SK-N-SH (cell line): Measurements from ENCODE around the gene CXXC1. TPM values are rescaled to one million over a fixed set of nuclear protein-coding genes. Genes with fewer than 3 reads are reported as not detected.
A peak's percentile ranks its signal among the peaks of the same experiment; 100 is the strongest.

Experiments
- CTCF ChIA-PET: fragments of 300-600, 350-600 bp; formaldehyde crosslinking; extraction: SDS; loops from one replicate; lab custom pipeline; 2021; lab: Yijun Ruan, JAX
- POLR2A ChIA-PET: fragments of 350-600 bp; sonication (Branson Sonifier 250); formaldehyde crosslinking; extraction: SDS; loops from one replicate; lab custom pipeline; 2020; ENCODE audit warnings: antibody characterized with exemption, inconsistent platforms; lab: Yijun Ruan, JAX
- DNase-seq: peaks from one replicate; pipeline ENCODE4 v3.0.0; 2012
- H2AFZ ChIP-seq: fragments of 200-600 bp; sonication (generic); 2 replicates; pipeline ENCODE4 v1.8.1; 2016; ENCODE audit warnings: antibody characterized with exemption, mild to moderate bottlenecking, low read depth
- H3F3A ChIP-seq: fragments of 200-600 bp; sonication (generic); replicated peaks from 2 replicates; pipeline ENCODE3; 2016; ENCODE audit warnings: antibody characterized with exemption, mild to moderate bottlenecking; ENCODE audit not compliant: insufficient read depth
- H3K27ac ChIP-seq, 2 experiments: fragments of 200-500 bp in 1 of 2; fragments of 200-600 bp in 1 of 2; sonication (Bioruptor generic) in 1 of 2; sonication (generic), shearing (Covaris generic) in 1 of 2; 2 replicates each; pipeline versions ENCODE4 v1.5.1 to v1.6.1; 2014 to 2016; ENCODE audit warnings: low read depth in 2 of 2, inconsistent platforms in 1 of 2, low read length in 1 of 2, mild to moderate bottlenecking in 1 of 2, mixed read lengths in 1 of 2
- H3K27me3 ChIP-seq: fragments of 200-600 bp; sonication (generic), shearing (Covaris generic); 2 replicates; pipeline ENCODE4 v1.6.1; 2016; ENCODE audit warnings: mixed run types; ENCODE audit not compliant: insufficient read depth
- H3K36me3 ChIP-seq, 2 experiments: fragments of 200-500 bp in 1 of 2; fragments of 200-600 bp in 1 of 2; sonication (Bioruptor generic) in 1 of 2; sonication (generic) in 1 of 2; replicated peaks in 1 of 2; 2 replicates each; pipeline versions ENCODE3 to v1.5.1; 2014 to 2016; ENCODE audit warnings: low read length in 1 of 2, mild to moderate bottlenecking in 1 of 2; ENCODE audit not compliant: insufficient read depth in 2 of 2, control insufficient read depth in 1 of 2
- H3K4me1 ChIP-seq, 2 experiments: fragments of 200-500 bp in 1 of 2; fragments of 200-600 bp in 1 of 2; sonication (Bioruptor generic) in 1 of 2; sonication (generic), shearing (Covaris generic) in 1 of 2; 2 replicates each; pipeline versions ENCODE4 v1.5.1 to v1.6.1; 2014 to 2016; ENCODE audit warnings: low read depth in 1 of 2, low read length in 1 of 2, mixed run types in 1 of 2; ENCODE audit not compliant: insufficient read depth in 2 of 2, control insufficient read depth in 1 of 2
- H3K4me2 ChIP-seq: fragments of 200-600 bp; sonication (generic), shearing (Covaris generic); 2 replicates; pipeline ENCODE4 v1.6.1; 2017; ENCODE audit warnings: mixed run types
- H3K4me3 ChIP-seq, 2 experiments: fragments of 200-500 bp in 1 of 2; fragments of 200-600 bp in 1 of 2; sonication (Bioruptor generic) in 1 of 2; sonication (generic), shearing (Covaris generic) in 1 of 2; 2 replicates each; pipeline versions ENCODE4 v1.5.1 to v1.8.1; 2014 to 2016; ENCODE audit warnings: low read depth in 2 of 2, inconsistent platforms in 1 of 2, low read length in 1 of 2, mild to moderate bottlenecking in 1 of 2, mixed read lengths in 1 of 2, moderate library complexity in 1 of 2
- H3K79me2 ChIP-seq: fragments of 200-600 bp; sonication (generic); 2 replicates; pipeline ENCODE4 v1.8.1; 2017; ENCODE audit warnings: mild to moderate bottlenecking; ENCODE audit not compliant: insufficient read depth
- H3K9ac ChIP-seq: fragments of 200-600 bp; sonication (generic); 2 replicates; pipeline ENCODE4 v1.6.1; 2017; ENCODE audit warnings: mixed run types
- H3K9me2 ChIP-seq: fragments of 200-600 bp; sonication (generic); 2 replicates; pipeline ENCODE4 v1.6.1; 2017; ENCODE audit warnings: mixed run types
- H3K9me3 ChIP-seq: fragments of 200-600 bp; sonication (generic); 2 replicates; pipeline ENCODE4 v1.6.1; 2017; ENCODE audit warnings: mixed run types, mild to moderate bottlenecking, moderate library complexity
- H4K20me1 ChIP-seq: fragments of 200-600 bp; sonication (generic); 2 replicates; pipeline ENCODE4 v1.6.1; 2017; ENCODE audit warnings: mild to moderate bottlenecking, mixed run types; ENCODE audit not compliant: insufficient read depth
- CHD2 ChIP-seq: fragments of 150-350 bp; IDR thresholded peaks from 2 replicates; pipeline ENCODE4 v1.6.1; 2018; ENCODE audit warnings: low read length; ENCODE audit not compliant: partially characterized antibody
- EP300 ChIP-seq, 2 experiments: IDR thresholded peaks; 2 replicates each; pipeline versions ENCODE4 v1.4.0 to v1.6.1; 2012; ENCODE audit warnings: borderline replicate concordance in 1 of 2, low read depth in 1 of 2, low read length in 1 of 2
- EZH2phosphoT487 ChIP-seq: fragments of 200-600 bp; sonication (generic); IDR thresholded peaks from 2 replicates; pipeline ENCODE4 v1.6.1; 2017; ENCODE audit warnings: low read depth, mixed run types, mild to moderate bottlenecking, antibody characterized with exemption, moderate library complexity, borderline replicate concordance
- FOXJ3 ChIP-seq: sonication (generic); formaldehyde crosslinking; IDR thresholded peaks from 2 replicates; pipeline ENCODE4 v1.5.1; 2020; ENCODE audit warnings: mild to moderate bottlenecking, missing genetic modification reagents
- FOXM1 ChIP-seq: IDR thresholded peaks from 2 replicates; pipeline ENCODE4 v1.4.0; 2012; ENCODE audit warnings: low read depth, mild to moderate bottlenecking
- GATA2 ChIP-seq: sonication (generic); formaldehyde crosslinking; IDR thresholded peaks from 2 replicates; pipeline ENCODE4 v1.5.0; 2020; ENCODE audit warnings: mild to moderate bottlenecking, missing genetic modification reagents
- JUND ChIP-seq: IDR thresholded peaks from 2 replicates; pipeline ENCODE4 v1.4.0; 2012
- MEF2A ChIP-seq: IDR thresholded peaks from 2 replicates; pipeline ENCODE4 v1.4.0; 2012; ENCODE audit warnings: low read depth, borderline replicate concordance
- NFIC ChIP-seq: IDR thresholded peaks from 2 replicates; pipeline ENCODE4 v1.4.0; 2012; ENCODE audit warnings: borderline replicate concordance
- NRF1 ChIP-seq: IDR thresholded peaks from 2 replicates; pipeline ENCODE4 v1.6.1; 2012; ENCODE audit warnings: low read depth, mild to moderate bottlenecking, low read length
- RCOR1 ChIP-seq: fragments of 150-350 bp; IDR thresholded peaks from 2 replicates; pipeline ENCODE4 v1.6.1; 2017; ENCODE audit warnings: antibody characterized with exemption, low read length
- RFX5 ChIP-seq: IDR thresholded peaks from 2 replicates; pipeline ENCODE4 v1.6.1; 2012; ENCODE audit warnings: mild to moderate bottlenecking, improper control_type of control experiment, low read length
- RXRA ChIP-seq: IDR thresholded peaks from 2 replicates; pipeline ENCODE4 v1.4.0; 2012; ENCODE audit warnings: low read depth, mild to moderate bottlenecking, borderline replicate concordance
- SMC3 ChIP-seq: IDR thresholded peaks from 2 replicates; pipeline ENCODE4 v1.6.1; 2012; ENCODE audit warnings: low read depth, low read length, improper control_type of control experiment
- TAF1 ChIP-seq: IDR thresholded peaks from 2 replicates; pipeline ENCODE4 v1.6.1; 2012; ENCODE audit warnings: low read depth, mild to moderate bottlenecking, low read length, moderate library complexity, borderline replicate concordance
- TEAD4 ChIP-seq: IDR thresholded peaks from 2 replicates; pipeline ENCODE4 v1.4.0; 2012; ENCODE audit warnings: mild to moderate bottlenecking, borderline replicate concordance; ENCODE audit not compliant: insufficient read depth
- USF1 ChIP-seq: IDR thresholded peaks from 2 replicates; pipeline ENCODE4 v1.4.0; 2012; ENCODE audit warnings: low read depth, borderline replicate concordance
- USF2 ChIP-seq: fragments of 150-350 bp; IDR thresholded peaks from 2 replicates; pipeline ENCODE4 v1.6.1; 2017; ENCODE audit warnings: antibody characterized with exemption, low read length, low read depth, borderline replicate concordance
- YY1 ChIP-seq: IDR thresholded peaks from 2 replicates; pipeline ENCODE4 v1.4.0; 2012; ENCODE audit warnings: low read depth, mild to moderate bottlenecking
- WGBS: methylation state at CpG from one replicate; pipeline ENCODE4 v1.1.6; 2017; ENCODE audit warnings: low lambda C conversion rate; 5-methylcytosine and 5-hydroxymethylcytosine counted together
- polyA plus RNA-seq, 3 experiments: library from polyadenylated mRNA; depleted of rRNA; stranded (reverse); fragments of >200 nt; gene quantifications; 2 replicates each; pipeline ENCODE4 v1.2.3, GENCODE V29; 2012
- TF ChIP-seq, protein P1 (sequence below): IDR thresholded peaks from 2 replicates; pipeline ENCODE4 v1.4.0; 2012; ENCODE audit warnings: low read depth
- TF ChIP-seq, protein P2 (sequence below): IDR thresholded peaks from 2 replicates; pipeline ENCODE4 v1.6.1; 2012; ENCODE audit warnings: mild to moderate bottlenecking, low read depth, low read length, moderate library complexity
- TF ChIP-seq, protein P3 (sequence below): IDR thresholded peaks from 2 replicates; pipeline ENCODE4; 2012
- TF ChIP-seq, protein P4 (sequence below): fragments of 150-350 bp; IDR thresholded peaks from 2 replicates; pipeline ENCODE4 v1.6.1; 2016; ENCODE audit warnings: mild to moderate bottlenecking, low read depth, low read length

CXXC1 gene
- polyA plus RNA-seq, 1 of the 3 experiments (the other 2 are of a cell fraction) = 128 TPM

DNA sequence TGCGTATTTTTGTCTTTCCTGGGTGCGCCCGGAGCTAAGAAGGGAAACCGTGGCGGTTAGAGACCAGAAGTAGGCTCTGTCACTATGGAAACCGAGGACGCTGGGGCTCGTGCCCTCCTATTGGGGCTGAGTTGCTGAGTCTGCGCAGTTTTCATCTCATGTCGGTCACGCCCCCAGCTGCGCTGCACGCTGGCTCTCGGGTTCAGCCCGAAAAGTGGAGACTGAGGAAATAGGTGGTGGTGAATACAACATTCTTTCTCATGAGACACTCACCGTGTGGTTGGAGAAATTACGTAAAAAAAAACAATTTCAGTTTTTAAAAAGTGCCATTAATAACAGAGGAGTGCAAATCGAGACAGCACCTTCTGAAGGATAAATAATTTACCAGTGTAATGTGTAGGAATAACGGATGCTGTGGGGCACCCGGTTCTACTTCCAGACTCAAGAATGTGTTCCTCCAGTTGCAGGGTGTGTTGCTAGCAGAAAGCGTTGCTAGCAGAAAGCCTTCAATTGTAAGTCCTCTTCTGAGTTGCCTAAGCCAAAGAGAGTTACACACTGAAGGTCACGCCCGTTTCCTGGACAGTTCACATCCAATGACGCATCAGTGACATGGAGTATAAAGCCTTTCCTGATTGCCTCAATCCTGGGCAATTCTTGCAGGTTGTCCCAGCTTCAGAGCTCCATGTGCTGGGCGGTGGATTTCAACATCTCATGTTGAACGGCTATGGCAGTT, 20.4 kb upstream of the CXXC1 start:
- ChIA-PET POLR2A (interaction anchor here (0.6 to 0.7 kb wide), 2 partner anchors 9 to 26 kb away, joined by 3 to 5 read pairs; no protein-coding TSS in a partner anchor), CTCF (interaction anchor here (0.7 to 2.5 kb wide), 3 partner anchors 49 to 122 kb away, joined by 3 to 11 read pairs (median 7); no protein-coding TSS in a partner anchor)
- Histone ChIP-seq H3K4me3 (peak overlapping the region; percentile 59 to 60), H3K79me2 (no peaks in the 10 kb centered on the region), H3K4me2 (peak overlapping the region; percentile 70), H3K27me3 (peaks cover 6% of the 10 kb centered on the region; the same call in 1 of the 2 replicates), H3K4me1 (peaks cover 0 to 8% of the 10 kb centered on the region in 2 experiments; a peak in 1 of 4 replicates), H2AFZ (peak overlapping the region; percentile 80), H3K36me3 (no peaks in the 10 kb centered on the region), H3F3A (no peaks in the 10 kb centered on the region), H3K27ac (no peak overlapping the region; a peak in 1 of 4 replicates), H4K20me1 (no peaks in the 10 kb centered on the region), H3K9me3 (0 out of 2 replicates have a peak, but pooled peaks cover 4% of the 10 kb centered on the region), H3K9ac (no peak overlapping the region), H3K9me2 (no peaks in the 10 kb centered on the region)
- 2% methylated on average over 23 of the region's 26 CpGs for WGBS
- DNase-seq = peak; percentile 94
- TF ChIP-seq USF2 = no peak
- TF ChIP-seq, protein P1, sequence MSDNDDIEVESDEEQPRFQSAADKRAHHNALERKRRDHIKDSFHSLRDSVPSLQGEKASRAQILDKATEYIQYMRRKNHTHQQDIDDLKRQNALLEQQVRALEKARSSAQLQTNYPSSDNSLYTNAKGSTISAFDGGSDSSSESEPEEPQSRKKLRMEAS = peak; percentile 63
- TF ChIP-seq NFIC = no peak
- TF ChIP-seq, protein P2, sequence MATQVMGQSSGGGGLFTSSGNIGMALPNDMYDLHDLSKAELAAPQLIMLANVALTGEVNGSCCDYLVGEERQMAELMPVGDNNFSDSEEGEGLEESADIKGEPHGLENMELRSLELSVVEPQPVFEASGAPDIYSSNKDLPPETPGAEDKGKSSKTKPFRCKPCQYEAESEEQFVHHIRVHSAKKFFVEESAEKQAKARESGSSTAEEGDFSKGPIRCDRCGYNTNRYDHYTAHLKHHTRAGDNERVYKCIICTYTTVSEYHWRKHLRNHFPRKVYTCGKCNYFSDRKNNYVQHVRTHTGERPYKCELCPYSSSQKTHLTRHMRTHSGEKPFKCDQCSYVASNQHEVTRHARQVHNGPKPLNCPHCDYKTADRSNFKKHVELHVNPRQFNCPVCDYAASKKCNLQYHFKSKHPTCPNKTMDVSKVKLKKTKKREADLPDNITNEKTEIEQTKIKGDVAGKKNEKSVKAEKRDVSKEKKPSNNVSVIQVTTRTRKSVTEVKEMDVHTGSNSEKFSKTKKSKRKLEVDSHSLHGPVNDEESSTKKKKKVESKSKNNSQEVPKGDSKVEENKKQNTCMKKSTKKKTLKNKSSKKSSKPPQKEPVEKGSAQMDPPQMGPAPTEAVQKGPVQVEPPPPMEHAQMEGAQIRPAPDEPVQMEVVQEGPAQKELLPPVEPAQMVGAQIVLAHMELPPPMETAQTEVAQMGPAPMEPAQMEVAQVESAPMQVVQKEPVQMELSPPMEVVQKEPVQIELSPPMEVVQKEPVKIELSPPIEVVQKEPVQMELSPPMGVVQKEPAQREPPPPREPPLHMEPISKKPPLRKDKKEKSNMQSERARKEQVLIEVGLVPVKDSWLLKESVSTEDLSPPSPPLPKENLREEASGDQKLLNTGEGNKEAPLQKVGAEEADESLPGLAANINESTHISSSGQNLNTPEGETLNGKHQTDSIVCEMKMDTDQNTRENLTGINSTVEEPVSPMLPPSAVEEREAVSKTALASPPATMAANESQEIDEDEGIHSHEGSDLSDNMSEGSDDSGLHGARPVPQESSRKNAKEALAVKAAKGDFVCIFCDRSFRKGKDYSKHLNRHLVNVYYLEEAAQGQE = no peak; the same call in 1 of the 2 replicates
- no peak for TF ChIP-seq TAF1
- no peak for TF ChIP-seq FOXM1
- no peak for TF ChIP-seq MEF2A
- TF ChIP-seq CHD2 = no peak
- TF ChIP-seq SMC3 = no peak
- TF ChIP-seq RXRA = no peak
- peak; percentile 95 for TF ChIP-seq RFX5
- TF ChIP-seq FOXJ3 (CRISPR knock-in tag) = no peak
- TF ChIP-seq YY1 = no peak
- TF ChIP-seq, protein P3, sequence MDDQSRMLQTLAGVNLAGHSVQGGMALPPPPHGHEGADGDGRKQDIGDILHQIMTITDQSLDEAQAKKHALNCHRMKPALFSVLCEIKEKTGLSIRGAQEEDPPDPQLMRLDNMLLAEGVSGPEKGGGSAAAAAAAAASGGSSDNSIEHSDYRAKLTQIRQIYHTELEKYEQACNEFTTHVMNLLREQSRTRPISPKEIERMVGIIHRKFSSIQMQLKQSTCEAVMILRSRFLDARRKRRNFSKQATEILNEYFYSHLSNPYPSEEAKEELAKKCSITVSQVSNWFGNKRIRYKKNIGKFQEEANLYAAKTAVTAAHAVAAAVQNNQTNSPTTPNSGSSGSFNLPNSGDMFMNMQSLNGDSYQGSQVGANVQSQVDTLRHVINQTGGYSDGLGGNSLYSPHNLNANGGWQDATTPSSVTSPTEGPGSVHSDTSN = no peak
- no peak; the same call in 1 of the 2 replicates for TF ChIP-seq USF1
- TF ChIP-seq JUND = no peak
- TF ChIP-seq GATA2 (CRISPR knock-in tag) = no peak
- peak; percentile 80 for TF ChIP-seq NRF1
- TF ChIP-seq TEAD4 = no peak
- no peak for TF ChIP-seq EZH2phosphoT487
- TF ChIP-seq RCOR1 = no peak
- TF ChIP-seq, protein P4, sequence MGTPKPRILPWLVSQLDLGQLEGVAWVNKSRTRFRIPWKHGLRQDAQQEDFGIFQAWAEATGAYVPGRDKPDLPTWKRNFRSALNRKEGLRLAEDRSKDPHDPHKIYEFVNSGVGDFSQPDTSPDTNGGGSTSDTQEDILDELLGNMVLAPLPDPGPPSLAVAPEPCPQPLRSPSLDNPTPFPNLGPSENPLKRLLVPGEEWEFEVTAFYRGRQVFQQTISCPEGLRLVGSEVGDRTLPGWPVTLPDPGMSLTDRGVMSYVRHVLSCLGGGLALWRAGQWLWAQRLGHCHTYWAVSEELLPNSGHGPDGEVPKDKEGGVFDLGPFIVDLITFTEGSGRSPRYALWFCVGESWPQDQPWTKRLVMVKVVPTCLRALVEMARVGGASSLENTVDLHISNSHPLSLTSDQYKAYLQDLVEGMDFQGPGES = no peak
- TF ChIP-seq EP300 (IDR thresholded peaks at IDR 0.05; ENCODE audit: borderline replicate concordance in 1 of 2, low read depth in 1 of 2, low read length in 1 of 2) = no peak
